Liver (tissue), 3 donors: Measurements from ENCODE around the gene TPRN.

Experiments used
- EGR1 ChIP-seq, 2 donors: IDR thresholded peaks; 2 replicates each; pipeline ENCODE4 v1.6.1; 2016 to 2018; ENCODE audit warnings: antibody characterized with exemption in 2 of 2, low read depth in 2 of 2
- FOXA1 ChIP-seq: IDR thresholded peaks from 2 replicates; pipeline ENCODE4 v1.6.1; 2016; ENCODE audit warnings: antibody characterized with exemption
- GABPA ChIP-seq, 2 donors: IDR thresholded peaks in 1 of 2; conservative IDR thresholded peaks in 1 of 2; 2 replicates each; pipeline ENCODE4 v1.6.1; 2016; ENCODE audit warnings: antibody characterized with exemption in 2 of 2, mild to moderate bottlenecking in 1 of 2, moderate library complexity in 1 of 2
- JUND ChIP-seq, 2 donors: IDR thresholded peaks; 2 replicates each; pipeline ENCODE4 v1.6.1; 2016; ENCODE audit warnings: antibody characterized with exemption in 2 of 2
- NR2F2 ChIP-seq: IDR thresholded peaks from 2 replicates; pipeline ENCODE4 v1.6.1; 2016; ENCODE audit warnings: antibody characterized with exemption
- RAD21 ChIP-seq, 2 donors: IDR thresholded peaks; 2 replicates each; pipeline ENCODE4 v1.6.1; 2016; ENCODE audit warnings: antibody characterized with exemption in 2 of 2, mild to moderate bottlenecking in 2 of 2
- SP1 ChIP-seq: IDR thresholded peaks from 2 replicates; pipeline ENCODE4 v1.6.1; 2018; ENCODE audit warnings: antibody characterized with exemption, mild to moderate bottlenecking
- TAF1 ChIP-seq: conservative IDR thresholded peaks from 2 replicates; pipeline ENCODE4 v1.6.1; 2016; ENCODE audit warnings: antibody characterized with exemption, mild to moderate bottlenecking
- YY1 ChIP-seq: IDR thresholded peaks from 2 replicates; pipeline ENCODE4 v1.6.1; 2016; ENCODE audit warnings: antibody characterized with exemption, mild to moderate bottlenecking
- TF ChIP-seq, protein P1 (sequence below): IDR thresholded peaks from 2 replicates; pipeline ENCODE4 v1.6.1; 2016; ENCODE audit warnings: antibody characterized with exemption
- TF ChIP-seq, protein P2 (sequence below): IDR thresholded peaks from 2 replicates; pipeline ENCODE4 v1.6.1; 2016; ENCODE audit warnings: antibody characterized with exemption
- TF ChIP-seq, protein P3 (sequence below): fragments of 150-350 bp; IDR thresholded peaks from 2 replicates; pipeline ENCODE4 v1.5.1; 2017; ENCODE audit warnings: improper control_type of control experiment, low read depth, low read length; ENCODE audit not compliant: missing input control
- TF ChIP-seq, protein P4 (sequence below): IDR thresholded peaks from 2 replicates; pipeline ENCODE4 v1.6.1; 2016; ENCODE audit warnings: antibody characterized with exemption
- TF ChIP-seq, protein P5 (sequence below): IDR thresholded peaks from 2 replicates; pipeline ENCODE4 v1.6.1; 2016; ENCODE audit warnings: antibody characterized with exemption, mild to moderate bottlenecking
- donor health status: healthy.
- donor health status: healthy.

DNA sequence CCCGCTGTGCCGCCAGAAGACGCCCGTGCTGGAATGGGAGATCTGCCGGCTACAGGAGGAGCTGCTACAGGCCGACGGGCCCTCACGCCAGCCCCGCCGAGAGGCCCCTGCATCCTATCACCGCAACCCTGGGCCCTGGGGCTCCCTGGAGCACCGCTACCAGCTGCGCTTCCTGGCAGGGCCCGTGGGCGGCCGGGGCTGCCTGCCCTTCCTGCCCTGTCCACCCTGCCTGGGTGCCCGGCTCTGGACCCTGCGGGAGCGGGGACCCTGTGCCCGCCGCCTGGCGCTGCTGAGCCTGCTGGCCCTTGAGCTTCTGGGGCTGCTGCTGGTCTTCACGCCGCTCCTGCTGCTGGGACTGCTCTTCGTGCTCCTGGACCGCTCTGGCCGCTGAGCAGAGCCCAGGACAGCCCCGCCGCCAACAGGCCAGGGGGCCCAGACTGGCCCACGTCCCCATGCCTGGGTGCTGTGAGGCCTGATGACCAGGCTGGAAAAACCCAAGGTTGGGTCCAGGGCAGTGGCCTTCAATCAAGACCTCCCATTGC is 17.7 kb upstream of the TPRN start:
- no peak for TF ChIP-seq RAD21 (IDR thresholded peaks at IDR 0.05)
- TF ChIP-seq, protein P1, sequence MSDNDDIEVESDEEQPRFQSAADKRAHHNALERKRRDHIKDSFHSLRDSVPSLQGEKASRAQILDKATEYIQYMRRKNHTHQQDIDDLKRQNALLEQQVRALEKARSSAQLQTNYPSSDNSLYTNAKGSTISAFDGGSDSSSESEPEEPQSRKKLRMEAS, result no peak
- TF ChIP-seq, protein P2, sequence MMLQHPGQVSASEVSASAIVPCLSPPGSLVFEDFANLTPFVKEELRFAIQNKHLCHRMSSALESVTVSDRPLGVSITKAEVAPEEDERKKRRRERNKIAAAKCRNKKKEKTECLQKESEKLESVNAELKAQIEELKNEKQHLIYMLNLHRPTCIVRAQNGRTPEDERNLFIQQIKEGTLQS, result no peak
- TF ChIP-seq, protein P3, sequence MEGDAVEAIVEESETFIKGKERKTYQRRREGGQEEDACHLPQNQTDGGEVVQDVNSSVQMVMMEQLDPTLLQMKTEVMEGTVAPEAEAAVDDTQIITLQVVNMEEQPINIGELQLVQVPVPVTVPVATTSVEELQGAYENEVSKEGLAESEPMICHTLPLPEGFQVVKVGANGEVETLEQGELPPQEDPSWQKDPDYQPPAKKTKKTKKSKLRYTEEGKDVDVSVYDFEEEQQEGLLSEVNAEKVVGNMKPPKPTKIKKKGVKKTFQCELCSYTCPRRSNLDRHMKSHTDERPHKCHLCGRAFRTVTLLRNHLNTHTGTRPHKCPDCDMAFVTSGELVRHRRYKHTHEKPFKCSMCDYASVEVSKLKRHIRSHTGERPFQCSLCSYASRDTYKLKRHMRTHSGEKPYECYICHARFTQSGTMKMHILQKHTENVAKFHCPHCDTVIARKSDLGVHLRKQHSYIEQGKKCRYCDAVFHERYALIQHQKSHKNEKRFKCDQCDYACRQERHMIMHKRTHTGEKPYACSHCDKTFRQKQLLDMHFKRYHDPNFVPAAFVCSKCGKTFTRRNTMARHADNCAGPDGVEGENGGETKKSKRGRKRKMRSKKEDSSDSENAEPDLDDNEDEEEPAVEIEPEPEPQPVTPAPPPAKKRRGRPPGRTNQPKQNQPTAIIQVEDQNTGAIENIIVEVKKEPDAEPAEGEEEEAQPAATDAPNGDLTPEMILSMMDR, result no peak
- TF ChIP-seq, protein P4, sequence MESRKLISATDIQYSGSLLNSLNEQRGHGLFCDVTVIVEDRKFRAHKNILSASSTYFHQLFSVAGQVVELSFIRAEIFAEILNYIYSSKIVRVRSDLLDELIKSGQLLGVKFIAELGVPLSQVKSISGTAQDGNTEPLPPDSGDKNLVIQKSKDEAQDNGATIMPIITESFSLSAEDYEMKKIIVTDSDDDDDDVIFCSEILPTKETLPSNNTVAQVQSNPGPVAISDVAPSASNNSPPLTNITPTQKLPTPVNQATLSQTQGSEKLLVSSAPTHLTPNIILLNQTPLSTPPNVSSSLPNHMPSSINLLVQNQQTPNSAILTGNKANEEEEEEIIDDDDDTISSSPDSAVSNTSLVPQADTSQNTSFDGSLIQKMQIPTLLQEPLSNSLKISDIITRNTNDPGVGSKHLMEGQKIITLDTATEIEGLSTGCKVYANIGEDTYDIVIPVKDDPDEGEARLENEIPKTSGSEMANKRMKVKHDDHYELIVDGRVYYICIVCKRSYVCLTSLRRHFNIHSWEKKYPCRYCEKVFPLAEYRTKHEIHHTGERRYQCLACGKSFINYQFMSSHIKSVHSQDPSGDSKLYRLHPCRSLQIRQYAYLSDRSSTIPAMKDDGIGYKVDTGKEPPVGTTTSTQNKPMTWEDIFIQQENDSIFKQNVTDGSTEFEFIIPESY, result no peak
- TF ChIP-seq NR2F2, result no peak
- TF ChIP-seq JUND (IDR thresholded peaks at IDR 0.05), result no peak
- TF ChIP-seq YY1, result no peak
- no peak for TF ChIP-seq TAF1
- no peak for TF ChIP-seq FOXA1
- no peak for TF ChIP-seq SP1
- TF ChIP-seq GABPA (IDR thresholded peaks at IDR 0.05 in 1 of 2, conservative IDR thresholded peaks at IDR 0.05 in 1 of 2), result no peak
- TF ChIP-seq EGR1 (IDR thresholded peaks at IDR 0.05; ENCODE audit: low read depth in 2 of 2), result no peak
- TF ChIP-seq, protein P5, sequence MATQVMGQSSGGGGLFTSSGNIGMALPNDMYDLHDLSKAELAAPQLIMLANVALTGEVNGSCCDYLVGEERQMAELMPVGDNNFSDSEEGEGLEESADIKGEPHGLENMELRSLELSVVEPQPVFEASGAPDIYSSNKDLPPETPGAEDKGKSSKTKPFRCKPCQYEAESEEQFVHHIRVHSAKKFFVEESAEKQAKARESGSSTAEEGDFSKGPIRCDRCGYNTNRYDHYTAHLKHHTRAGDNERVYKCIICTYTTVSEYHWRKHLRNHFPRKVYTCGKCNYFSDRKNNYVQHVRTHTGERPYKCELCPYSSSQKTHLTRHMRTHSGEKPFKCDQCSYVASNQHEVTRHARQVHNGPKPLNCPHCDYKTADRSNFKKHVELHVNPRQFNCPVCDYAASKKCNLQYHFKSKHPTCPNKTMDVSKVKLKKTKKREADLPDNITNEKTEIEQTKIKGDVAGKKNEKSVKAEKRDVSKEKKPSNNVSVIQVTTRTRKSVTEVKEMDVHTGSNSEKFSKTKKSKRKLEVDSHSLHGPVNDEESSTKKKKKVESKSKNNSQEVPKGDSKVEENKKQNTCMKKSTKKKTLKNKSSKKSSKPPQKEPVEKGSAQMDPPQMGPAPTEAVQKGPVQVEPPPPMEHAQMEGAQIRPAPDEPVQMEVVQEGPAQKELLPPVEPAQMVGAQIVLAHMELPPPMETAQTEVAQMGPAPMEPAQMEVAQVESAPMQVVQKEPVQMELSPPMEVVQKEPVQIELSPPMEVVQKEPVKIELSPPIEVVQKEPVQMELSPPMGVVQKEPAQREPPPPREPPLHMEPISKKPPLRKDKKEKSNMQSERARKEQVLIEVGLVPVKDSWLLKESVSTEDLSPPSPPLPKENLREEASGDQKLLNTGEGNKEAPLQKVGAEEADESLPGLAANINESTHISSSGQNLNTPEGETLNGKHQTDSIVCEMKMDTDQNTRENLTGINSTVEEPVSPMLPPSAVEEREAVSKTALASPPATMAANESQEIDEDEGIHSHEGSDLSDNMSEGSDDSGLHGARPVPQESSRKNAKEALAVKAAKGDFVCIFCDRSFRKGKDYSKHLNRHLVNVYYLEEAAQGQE, result no peak
